SK-N-SH (cell line): ENCODE data around the gene FRK. TPM values are rescaled to one million over a fixed set of nuclear protein-coding genes. Genes with fewer than 3 reads are reported as not detected.

Source experiments
- CTCF ChIA-PET: fragments of 300-600, 350-600 bp; formaldehyde crosslinking; extraction: SDS; loops from one replicate; lab custom pipeline; 2021; lab: Yijun Ruan, JAX
- POLR2A ChIA-PET: fragments of 350-600 bp; sonication (Branson Sonifier 250); formaldehyde crosslinking; extraction: SDS; loops from one replicate; lab custom pipeline; 2020; ENCODE audit warnings: antibody characterized with exemption, inconsistent platforms; lab: Yijun Ruan, JAX
- DNase-seq: peaks from one replicate; pipeline ENCODE4 v3.0.0; 2012
- H2AFZ ChIP-seq: fragments of 200-600 bp; sonication (generic); 2 replicates; pipeline ENCODE4 v1.8.1; 2016; ENCODE audit warnings: antibody characterized with exemption, mild to moderate bottlenecking, low read depth
- H3F3A ChIP-seq: fragments of 200-600 bp; sonication (generic); replicated peaks from 2 replicates; pipeline ENCODE3; 2016; ENCODE audit warnings: antibody characterized with exemption, mild to moderate bottlenecking; ENCODE audit not compliant: insufficient read depth
- H3K27ac ChIP-seq, 2 experiments: fragments of 200-500 bp in 1 of 2; fragments of 200-600 bp in 1 of 2; sonication (Bioruptor generic) in 1 of 2; sonication (generic), shearing (Covaris generic) in 1 of 2; 2 replicates each; pipeline versions ENCODE4 v1.5.1 to v1.6.1; 2014 to 2016; ENCODE audit warnings: low read depth in 2 of 2, inconsistent platforms in 1 of 2, low read length in 1 of 2, mild to moderate bottlenecking in 1 of 2, mixed read lengths in 1 of 2
- H3K27me3 ChIP-seq: fragments of 200-600 bp; sonication (generic), shearing (Covaris generic); 2 replicates; pipeline ENCODE4 v1.6.1; 2016; ENCODE audit warnings: mixed run types; ENCODE audit not compliant: insufficient read depth
- H3K36me3 ChIP-seq, 2 experiments: fragments of 200-500 bp in 1 of 2; fragments of 200-600 bp in 1 of 2; sonication (Bioruptor generic) in 1 of 2; sonication (generic) in 1 of 2; replicated peaks in 1 of 2; 2 replicates each; pipeline versions ENCODE3 to v1.5.1; 2014 to 2016; ENCODE audit warnings: low read length in 1 of 2, mild to moderate bottlenecking in 1 of 2; ENCODE audit not compliant: insufficient read depth in 2 of 2, control insufficient read depth in 1 of 2
- H3K4me1 ChIP-seq, 2 experiments: fragments of 200-500 bp in 1 of 2; fragments of 200-600 bp in 1 of 2; sonication (Bioruptor generic) in 1 of 2; sonication (generic), shearing (Covaris generic) in 1 of 2; 2 replicates each; pipeline versions ENCODE4 v1.5.1 to v1.6.1; 2014 to 2016; ENCODE audit warnings: low read depth in 1 of 2, low read length in 1 of 2, mixed run types in 1 of 2; ENCODE audit not compliant: insufficient read depth in 2 of 2, control insufficient read depth in 1 of 2
- H3K4me2 ChIP-seq: fragments of 200-600 bp; sonication (generic), shearing (Covaris generic); 2 replicates; pipeline ENCODE4 v1.6.1; 2017; ENCODE audit warnings: mixed run types
- H3K4me3 ChIP-seq, 2 experiments: fragments of 200-500 bp in 1 of 2; fragments of 200-600 bp in 1 of 2; sonication (Bioruptor generic) in 1 of 2; sonication (generic), shearing (Covaris generic) in 1 of 2; 2 replicates each; pipeline versions ENCODE4 v1.5.1 to v1.8.1; 2014 to 2016; ENCODE audit warnings: low read depth in 2 of 2, inconsistent platforms in 1 of 2, low read length in 1 of 2, mild to moderate bottlenecking in 1 of 2, mixed read lengths in 1 of 2, moderate library complexity in 1 of 2
- H3K79me2 ChIP-seq: fragments of 200-600 bp; sonication (generic); 2 replicates; pipeline ENCODE4 v1.8.1; 2017; ENCODE audit warnings: mild to moderate bottlenecking; ENCODE audit not compliant: insufficient read depth
- H3K9ac ChIP-seq: fragments of 200-600 bp; sonication (generic); 2 replicates; pipeline ENCODE4 v1.6.1; 2017; ENCODE audit warnings: mixed run types
- H3K9me2 ChIP-seq: fragments of 200-600 bp; sonication (generic); 2 replicates; pipeline ENCODE4 v1.6.1; 2017; ENCODE audit warnings: mixed run types
- H3K9me3 ChIP-seq: fragments of 200-600 bp; sonication (generic); 2 replicates; pipeline ENCODE4 v1.6.1; 2017; ENCODE audit warnings: mixed run types, mild to moderate bottlenecking, moderate library complexity
- H4K20me1 ChIP-seq: fragments of 200-600 bp; sonication (generic); 2 replicates; pipeline ENCODE4 v1.6.1; 2017; ENCODE audit warnings: mild to moderate bottlenecking, mixed run types; ENCODE audit not compliant: insufficient read depth
- CHD2 ChIP-seq: fragments of 150-350 bp; IDR thresholded peaks from 2 replicates; pipeline ENCODE4 v1.6.1; 2018; ENCODE audit warnings: low read length; ENCODE audit not compliant: partially characterized antibody
- CTCF ChIP-seq: fragments of 200-600 bp; sonication (generic); IDR thresholded peaks from 2 replicates; pipeline ENCODE4 v1.6.1; 2017; ENCODE audit warnings: antibody characterized with exemption, mild to moderate bottlenecking, moderate library complexity
- ELF1 ChIP-seq: IDR thresholded peaks from 2 replicates; pipeline ENCODE4 v1.4.0; 2012
- EP300 ChIP-seq, 2 experiments: IDR thresholded peaks; 2 replicates each; pipeline versions ENCODE4 v1.4.0 to v1.6.1; 2012; ENCODE audit warnings: borderline replicate concordance in 1 of 2, low read depth in 1 of 2, low read length in 1 of 2
- EZH2phosphoT487 ChIP-seq: fragments of 200-600 bp; sonication (generic); IDR thresholded peaks from 2 replicates; pipeline ENCODE4 v1.6.1; 2017; ENCODE audit warnings: low read depth, mixed run types, mild to moderate bottlenecking, antibody characterized with exemption, moderate library complexity, borderline replicate concordance
- FOSL2 ChIP-seq: IDR thresholded peaks from 2 replicates; pipeline ENCODE4 v1.4.0; 2012; ENCODE audit warnings: low read depth, mild to moderate bottlenecking, moderate library complexity, borderline replicate concordance
- FOXM1 ChIP-seq: IDR thresholded peaks from 2 replicates; pipeline ENCODE4 v1.4.0; 2012; ENCODE audit warnings: low read depth, mild to moderate bottlenecking
- GABPA ChIP-seq: IDR thresholded peaks from 2 replicates; pipeline ENCODE4 v1.4.0; 2012; ENCODE audit warnings: low read depth, mild to moderate bottlenecking
- JUND ChIP-seq: IDR thresholded peaks from 2 replicates; pipeline ENCODE4 v1.4.0; 2012
- MEF2A ChIP-seq: IDR thresholded peaks from 2 replicates; pipeline ENCODE4 v1.4.0; 2012; ENCODE audit warnings: low read depth, borderline replicate concordance
- MXI1 ChIP-seq: IDR thresholded peaks from 2 replicates; pipeline ENCODE4 v1.6.1; 2012; ENCODE audit warnings: mild to moderate bottlenecking, low read depth, low read length, improper control_type of control experiment
- NFIC ChIP-seq: IDR thresholded peaks from 2 replicates; pipeline ENCODE4 v1.4.0; 2012; ENCODE audit warnings: borderline replicate concordance
- NRF1 ChIP-seq: IDR thresholded peaks from 2 replicates; pipeline ENCODE4 v1.6.1; 2012; ENCODE audit warnings: low read depth, mild to moderate bottlenecking, low read length
- PBX3 ChIP-seq: IDR thresholded peaks from 2 replicates; pipeline ENCODE4; 2012
- POLR2AphosphoS5 ChIP-seq: IDR thresholded peaks from 2 replicates; pipeline ENCODE4 v1.6.1; 2012; ENCODE audit warnings: low read depth, low read length
- RAD21 ChIP-seq: IDR thresholded peaks from 2 replicates; pipeline ENCODE4 v1.6.1; 2012; ENCODE audit warnings: mild to moderate bottlenecking, low read length
- RCOR1 ChIP-seq: fragments of 150-350 bp; IDR thresholded peaks from 2 replicates; pipeline ENCODE4 v1.6.1; 2017; ENCODE audit warnings: antibody characterized with exemption, low read length
- REST ChIP-seq: IDR thresholded peaks from 2 replicates; pipeline ENCODE4 v1.6.1; 2012; ENCODE audit warnings: mild to moderate bottlenecking, low read depth, low read length, moderate library complexity
- RXRA ChIP-seq: IDR thresholded peaks from 2 replicates; pipeline ENCODE4 v1.4.0; 2012; ENCODE audit warnings: low read depth, mild to moderate bottlenecking, borderline replicate concordance
- TAF1 ChIP-seq: IDR thresholded peaks from 2 replicates; pipeline ENCODE4 v1.6.1; 2012; ENCODE audit warnings: low read depth, mild to moderate bottlenecking, low read length, moderate library complexity, borderline replicate concordance
- TCF12 ChIP-seq: IDR thresholded peaks from 2 replicates; pipeline ENCODE4 v1.4.0; 2012
- TEAD4 ChIP-seq: IDR thresholded peaks from 2 replicates; pipeline ENCODE4 v1.4.0; 2012; ENCODE audit warnings: mild to moderate bottlenecking, borderline replicate concordance; ENCODE audit not compliant: insufficient read depth
- USF1 ChIP-seq: IDR thresholded peaks from 2 replicates; pipeline ENCODE4 v1.4.0; 2012; ENCODE audit warnings: low read depth, borderline replicate concordance
- YY1 ChIP-seq: IDR thresholded peaks from 2 replicates; pipeline ENCODE4 v1.4.0; 2012; ENCODE audit warnings: low read depth, mild to moderate bottlenecking
- WGBS: methylation state at CpG from one replicate; pipeline ENCODE4 v1.1.6; 2017; ENCODE audit warnings: low lambda C conversion rate; 5-methylcytosine and 5-hydroxymethylcytosine counted together
- polyA plus RNA-seq, 3 experiments: library from polyadenylated mRNA; depleted of rRNA; stranded (reverse); fragments of >200 nt; gene quantifications; 2 replicates each; pipeline ENCODE4 v1.2.3, GENCODE V29; 2012

Gene FRK
- polyA plus RNA-seq, 1 of the 3 experiments (the other 2 are of a cell fraction) = under 0.01 TPM

- CTCF ChIA-PET = interaction anchor here (1.2 kb wide), 1 partner anchor 68 kb away, joined by 3 read pairs; no protein-coding TSS in a partner anchor
- no peak overlapping the region for H3K4me2 ChIP-seq
- no peak for TF ChIP-seq CTCF
- TF ChIP-seq RCOR1 = no peak
- TF ChIP-seq YY1 = no peak
- TF ChIP-seq FOSL2 = no peak
- TF ChIP-seq PBX3 = no peak
- TF ChIP-seq POLR2AphosphoS5 = no peak
- TF ChIP-seq JUND = no peak
- TF ChIP-seq TEAD4 = no peak
- no peak for TF ChIP-seq NRF1
- no peaks in the 10 kb centered on the region for H4K20me1 ChIP-seq
- H3K4me1 ChIP-seq = no peaks in the 10 kb centered on the region
- H3K27ac ChIP-seq = no peak overlapping the region
- H3K9me3 ChIP-seq = no peaks in the 10 kb centered on the region
- H3K36me3 ChIP-seq = no peaks in the 10 kb centered on the region
- H3K27me3 ChIP-seq = no peaks in the 10 kb centered on the region
- no peak overlapping the region for H2AFZ ChIP-seq
- peaks cover 2% of the 10 kb centered on the region; the same call in 1 of the 2 replicates for H3K9me2 ChIP-seq
- no peak overlapping the region for H3K4me3 ChIP-seq
- POLR2A ChIA-PET = no interaction called here
- 87% methylated on average over 3 of the region's 3 CpGs for WGBS
- no peak for DNase-seq
- H3K9ac ChIP-seq = no peak overlapping the region
- H3K79me2 ChIP-seq = no peaks in the 10 kb centered on the region
- H3F3A ChIP-seq = no peaks in the 10 kb centered on the region
Observed at GRCh38 chr6:116078945-116079344, 18.3 kb upstream of the FRK start.

- no peak overlapping the region for H3K4me3 ChIP-seq
- no peaks in the 10 kb centered on the region for H4K20me1 ChIP-seq
- H3K9ac ChIP-seq = no peak overlapping the region
- POLR2A ChIA-PET = no interaction called here
- H3K9me2 ChIP-seq = peaks cover 2% of the 10 kb centered on the region; the same call in 1 of the 2 replicates
- WGBS = 73% methylated on average over 3 of the region's 3 CpGs
- no peak overlapping the region for H2AFZ ChIP-seq
- H3F3A ChIP-seq = no peaks in the 10 kb centered on the region
- no peak for DNase-seq
- CTCF ChIA-PET = interaction anchor here (1.2 to 1.4 kb wide), 2 partner anchors 66 to 68 kb away, joined by 3 read pairs; no protein-coding TSS in a partner anchor
- no peak overlapping the region for H3K27ac ChIP-seq
- no peak overlapping the region for H3K4me2 ChIP-seq
- H3K9me3 ChIP-seq = no peaks in the 10 kb centered on the region
- no peaks in the 10 kb centered on the region for H3K36me3 ChIP-seq
- no peaks in the 10 kb centered on the region for H3K27me3 ChIP-seq
- H3K79me2 ChIP-seq = no peaks in the 10 kb centered on the region
- H3K4me1 ChIP-seq = no peaks in the 10 kb centered on the region
- TF ChIP-seq TEAD4 (no peak), YY1 (no peak), EZH2phosphoT487 (no peak), NFIC (no peak), RXRA (no peak), REST (no peak), MEF2A (no peak), CHD2 (no peak), FOSL2 (no peak), TAF1 (no peak), ELF1 (no peak), FOXM1 (no peak), MXI1 (no peak), RAD21 (no peak), TCF12 (no peak), RCOR1 (no peak), USF1 (no peak), EP300 (IDR thresholded peaks at IDR 0.05; ENCODE audit: borderline replicate concordance in 1 of 2, low read depth in 1 of 2, low read length in 1 of 2) (no peak), GABPA (no peak)
Observed at GRCh38 chr6:116078522-116078921, 17.8 kb upstream of the FRK start.
